Cardiac fibroblast (primary cell): Measurements from ENCODE around the gene GLRX5.

ENCODE experiments used
- DNase-seq, 2 donors: peaks; one replicate each; pipeline versions ENCODE4 v3.0.0 to v3.0.0-alpha.2; 2010; ENCODE audit warnings: low read depth in 2 of 2
- H3K4me3 ChIP-seq, 2 donors: replicated peaks in 1 of 2; 1 replicate in 1 of 2; 2 replicates in 1 of 2; pipeline ENCODE4 v1.5.1; 2011; ENCODE audit warnings: low read depth in 2 of 2, low read length in 2 of 2, mild to moderate bottlenecking in 2 of 2, moderate library complexity in 1 of 2
- TF ChIP-seq, protein P1 (sequence below): IDR thresholded peaks from one replicate; pipeline ENCODE4 v1.5.1; 2011; ENCODE audit warnings: low read depth, mild to moderate bottlenecking, low read length, inconsistent platforms

GLRX5 gene

DNA sequence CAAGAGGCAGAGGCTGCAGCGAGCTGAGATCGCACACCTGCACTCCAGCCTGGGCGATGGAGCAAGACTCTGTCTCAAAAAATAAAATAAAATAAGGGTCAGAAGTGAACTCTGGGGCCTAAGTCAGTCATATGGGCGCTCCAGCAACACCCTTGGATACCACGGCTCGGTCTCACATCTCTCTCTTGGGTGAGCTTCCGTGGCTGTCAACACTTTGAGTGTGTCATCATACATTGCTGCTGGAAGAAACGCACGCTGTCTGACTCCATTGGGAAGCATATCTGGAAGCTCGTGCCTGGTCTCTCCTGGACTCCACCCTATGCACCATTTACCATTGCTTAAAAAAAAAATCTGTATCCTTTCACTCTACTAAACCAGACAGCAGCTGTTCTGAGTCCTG lies 20.2 kb downstream of the GLRX5 start:
- no peak overlapping the region for H3K4me3 ChIP-seq
- DNase-seq, result no peak
- TF ChIP-seq, protein P1, sequence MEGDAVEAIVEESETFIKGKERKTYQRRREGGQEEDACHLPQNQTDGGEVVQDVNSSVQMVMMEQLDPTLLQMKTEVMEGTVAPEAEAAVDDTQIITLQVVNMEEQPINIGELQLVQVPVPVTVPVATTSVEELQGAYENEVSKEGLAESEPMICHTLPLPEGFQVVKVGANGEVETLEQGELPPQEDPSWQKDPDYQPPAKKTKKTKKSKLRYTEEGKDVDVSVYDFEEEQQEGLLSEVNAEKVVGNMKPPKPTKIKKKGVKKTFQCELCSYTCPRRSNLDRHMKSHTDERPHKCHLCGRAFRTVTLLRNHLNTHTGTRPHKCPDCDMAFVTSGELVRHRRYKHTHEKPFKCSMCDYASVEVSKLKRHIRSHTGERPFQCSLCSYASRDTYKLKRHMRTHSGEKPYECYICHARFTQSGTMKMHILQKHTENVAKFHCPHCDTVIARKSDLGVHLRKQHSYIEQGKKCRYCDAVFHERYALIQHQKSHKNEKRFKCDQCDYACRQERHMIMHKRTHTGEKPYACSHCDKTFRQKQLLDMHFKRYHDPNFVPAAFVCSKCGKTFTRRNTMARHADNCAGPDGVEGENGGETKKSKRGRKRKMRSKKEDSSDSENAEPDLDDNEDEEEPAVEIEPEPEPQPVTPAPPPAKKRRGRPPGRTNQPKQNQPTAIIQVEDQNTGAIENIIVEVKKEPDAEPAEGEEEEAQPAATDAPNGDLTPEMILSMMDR, result no peak

DNA sequence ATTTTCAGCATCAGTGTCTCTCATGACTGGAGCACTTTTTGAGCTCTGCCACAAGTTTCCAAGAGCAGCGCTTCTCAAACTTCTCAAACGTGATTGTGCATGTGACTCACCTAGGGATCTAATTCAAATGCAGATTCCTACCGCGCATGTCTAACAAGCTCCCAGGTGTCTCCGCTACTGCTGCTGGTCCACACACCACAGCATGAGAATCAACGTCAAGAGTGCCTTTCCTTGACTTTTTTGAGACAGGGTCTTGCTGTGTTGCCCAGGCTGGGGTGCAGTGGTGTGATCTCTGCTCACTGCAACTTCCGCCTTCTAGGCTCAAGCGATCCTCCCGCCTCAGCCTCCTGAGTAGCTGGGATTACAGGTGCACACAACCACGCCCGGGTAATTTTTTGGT lies 22.4 kb downstream of the GLRX5 start:
- no peak overlapping the region for H3K4me3 ChIP-seq
- DNase-seq, result no peak
- TF ChIP-seq, protein P1, result no peak

DNA sequence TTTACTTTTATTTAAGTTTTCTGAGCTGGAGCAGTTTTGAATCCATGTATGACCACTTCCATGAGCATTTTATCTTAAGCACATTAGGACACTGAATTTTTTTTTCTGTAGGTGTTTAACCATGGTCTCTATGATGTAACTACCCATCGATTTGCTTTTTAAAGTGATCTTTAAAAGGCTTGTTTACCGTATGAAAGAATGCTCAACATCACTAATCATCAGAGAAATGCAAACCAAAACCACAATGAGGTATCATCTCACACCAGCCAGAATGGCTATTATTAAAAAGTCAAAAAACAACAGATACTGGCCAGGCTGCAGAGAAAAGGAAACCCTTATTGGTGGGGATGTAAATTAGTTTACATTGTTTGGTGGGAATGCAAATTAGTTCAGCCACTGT lies 23.0 kb downstream of the GLRX5 start:
- TF ChIP-seq, protein P1, result no peak
- DNase-seq, result no peak
- no peak overlapping the region for H3K4me3 ChIP-seq

DNA sequence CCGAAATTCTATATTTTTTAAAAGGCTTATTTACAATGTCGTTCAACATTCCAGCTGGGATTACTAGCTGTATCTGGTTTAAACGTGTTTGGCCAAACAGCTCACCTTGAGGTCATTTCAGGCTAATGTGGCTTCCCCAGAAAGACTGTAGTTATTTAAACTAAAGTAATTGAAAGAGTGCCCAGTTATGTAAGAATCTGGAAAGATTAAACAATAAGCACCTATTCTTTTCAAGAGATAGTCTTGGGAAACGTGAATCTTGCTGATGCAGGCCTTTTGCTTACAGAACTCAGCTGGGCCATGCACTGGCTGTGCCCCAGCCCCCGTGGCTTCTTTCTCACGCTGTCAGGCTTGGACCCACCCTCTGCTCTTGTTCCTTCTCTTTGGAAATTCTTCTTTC lies 24.4 kb downstream of the GLRX5 start:
- no peak for DNase-seq
- TF ChIP-seq, protein P1, result no peak
- H3K4me3 ChIP-seq, result no peak overlapping the region

DNA sequence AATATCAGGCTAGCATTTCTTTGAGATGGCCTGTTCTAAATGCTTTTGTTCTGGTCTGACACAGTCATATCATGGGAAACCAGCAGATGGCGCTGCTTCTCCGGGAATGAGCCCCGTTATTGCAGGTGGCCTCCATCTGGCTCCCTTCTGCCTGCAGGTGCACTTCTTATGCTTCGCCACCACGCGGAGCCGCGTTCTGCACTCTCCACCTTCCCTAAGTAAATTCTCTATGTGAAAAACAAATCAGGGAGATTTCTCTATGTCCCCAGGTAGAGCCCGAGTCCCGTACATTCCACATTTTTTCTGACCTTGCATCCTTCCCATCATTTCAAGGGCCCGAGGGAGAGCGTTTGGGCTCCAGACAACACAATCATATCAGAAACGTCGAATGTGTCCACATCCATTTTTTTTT lies 26.2 kb downstream of the GLRX5 start:
- TF ChIP-seq, protein P1, result peak; percentile 89
- no peak overlapping the region for H3K4me3 ChIP-seq
- peak; percentile 87 to 89 for DNase-seq

DNA sequence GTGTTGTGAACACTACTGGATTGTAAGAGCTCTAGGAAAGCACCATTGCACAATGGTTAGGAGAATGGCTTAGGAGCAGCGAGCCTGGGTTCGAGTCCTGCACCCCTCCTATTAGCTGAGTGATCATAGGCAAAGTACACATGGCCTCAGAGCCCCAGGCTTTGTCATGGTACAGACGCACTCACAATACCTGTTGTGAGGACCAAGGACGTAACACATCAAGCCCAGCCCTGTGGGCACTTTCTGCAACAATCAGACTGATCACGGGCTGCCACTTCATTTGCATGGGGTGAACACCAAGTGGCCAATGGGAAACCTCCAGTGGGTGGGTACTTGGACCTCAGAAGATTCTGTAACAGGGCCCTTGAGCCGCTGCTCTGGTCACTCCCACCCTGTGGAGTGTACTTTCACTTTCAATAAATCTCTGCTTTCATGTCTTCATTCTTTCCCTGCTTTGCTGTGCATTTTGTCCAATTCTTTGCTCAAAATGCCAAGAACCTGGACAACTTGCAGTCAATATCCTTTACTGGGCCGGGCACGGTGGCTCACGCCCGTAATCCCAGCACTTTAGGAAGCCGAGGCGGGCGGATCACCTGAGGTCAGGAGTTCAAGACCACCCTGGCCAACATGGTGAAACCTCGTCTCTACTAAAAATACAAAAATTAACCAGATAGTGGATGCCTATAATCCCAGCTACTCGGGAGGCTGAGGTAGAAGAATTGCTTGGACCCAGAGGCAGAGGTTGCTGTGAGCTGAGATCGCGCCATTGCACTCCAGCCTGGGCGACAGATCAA lies 28.2 kb downstream of the GLRX5 start:
- peak in 1 of 2 donors; percentile 37 for DNase-seq
- TF ChIP-seq, protein P1, result no peak
- no peak overlapping the region for H3K4me3 ChIP-seq
